Activated CD8-positive, alpha-beta memory T cell treated with anti-CD3 and anti-CD28 coated beads, Interleukin-2, amount 50 U/mL, for 1 hour (primary cell): ENCODE results near the gene FAM174B.

Experiments
- DNase-seq: peaks from one replicate; pipeline ENCODE4 v3.0.0-alpha.2; 2020; ENCODE audit errors: extremely low read depth

The FAM174B gene

GRCh38 chr15:92655178-92655995, at the start of gene FAM174B:
Gene FAM174B, minus strand, starts transcription at chr15:92655775.
- DNase-seq = no peak

- no peak for DNase-seq
Observed at GRCh38 chr15:92696096-92696495, 40.5 kb upstream of the FAM174B start.

GRCh38 chr15:92693691-92694331, 38.2 kb upstream of the FAM174B start:
- no peak for DNase-seq

GRCh38 chr15:92690395-92690794, 34.8 kb upstream of the FAM174B start:
- no peak for DNase-seq

GRCh38 chr15:92687746-92688145, 32.2 kb upstream of the FAM174B start:
- DNase-seq = no peak

GRCh38 chr15:92687195-92687602, 31.6 kb upstream of the FAM174B start:
- DNase-seq = no peak

- DNase-seq = no peak
Observed at GRCh38 chr15:92683511-92683834, 27.9 kb upstream of the FAM174B start.

- no peak for DNase-seq
Observed at GRCh38 chr15:92682741-92683510, 27.4 kb upstream of the FAM174B start.

- DNase-seq = no peak
Observed at GRCh38 chr15:92681141-92681631, 25.6 kb upstream of the FAM174B start.

- no peak for DNase-seq
Observed at GRCh38 chr15:92677999-92678398, 22.4 kb upstream of the FAM174B start.

GRCh38 chr15:92676561-92676960, 21.0 kb upstream of the FAM174B start:
- no peak for DNase-seq

GRCh38 chr15:92675485-92675884, 19.9 kb upstream of the FAM174B start:
- DNase-seq = no peak

GRCh38 chr15:92674347-92674746, 18.8 kb upstream of the FAM174B start:
- no peak for DNase-seq

GRCh38 chr15:92672102-92672501, 16.5 kb upstream of the FAM174B start:
- DNase-seq = no peak

- DNase-seq = no peak
Observed at GRCh38 chr15:92671406-92671805, 15.8 kb upstream of the FAM174B start.

- no peak for DNase-seq
Observed at GRCh38 chr15:92670621-92671020, 15.0 kb upstream of the FAM174B start.

GRCh38 chr15:92669432-92669831, 13.9 kb upstream of the FAM174B start:
- no peak for DNase-seq

GRCh38 chr15:92668620-92669019, 13.0 kb upstream of the FAM174B start:
- no peak for DNase-seq

GRCh38 chr15:92667970-92668485, 12.5 kb upstream of the FAM174B start:
- DNase-seq = no peak

GRCh38 chr15:92667287-92667904, 11.8 kb upstream of the FAM174B start:
- no peak for DNase-seq

GRCh38 chr15:92666780-92667179, 11.2 kb upstream of the FAM174B start:
- no peak for DNase-seq

GRCh38 chr15:92665100-92665555, 9.6 kb upstream of the FAM174B start:
- no peak for DNase-seq
